ENCODE measurements around the gene PLEKHA3.

DNA sequence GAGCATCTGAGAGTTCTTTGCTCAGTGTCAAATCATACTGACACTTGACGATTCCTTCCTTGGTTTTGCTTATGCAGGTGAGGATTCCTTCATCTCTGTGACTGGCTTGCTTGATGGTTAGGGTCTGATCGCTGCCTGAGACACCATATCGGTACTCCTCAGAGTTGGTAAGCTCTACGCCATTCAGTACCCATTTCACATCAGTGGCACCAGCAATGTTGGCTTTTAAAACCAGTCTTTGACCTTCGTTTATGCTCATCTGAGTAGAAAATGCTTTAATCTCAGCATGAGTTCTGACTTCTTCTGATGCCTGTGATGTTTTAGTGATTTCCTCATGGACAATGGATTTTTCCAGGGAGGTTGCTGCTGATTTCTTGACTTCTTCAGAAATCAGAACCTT lies 48.4 kb downstream of the PLEKHA3 start:
- TF ChIP-seq CTCF (IDR thresholded peaks at IDR 0.05) (no peak), POLR2A (IDR thresholded peaks at IDR 0.05) (no peak)
